WTC11 (cell line): Measurements from ENCODE around the gene SNCA. TPM values are rescaled to one million over a fixed set of nuclear protein-coding genes. Genes with fewer than 3 reads are reported as not detected.

Experiments used
- ATAC-seq: fragments of 200-7000 bp; cut with Tn5 transposase; 2 replicates; pipeline ENCODE4 v1.10.0; 2021; ENCODE audit warnings: mild to moderate bottlenecking, moderate library complexity
- CTCF ChIA-PET: fragments of 300-600 bp; sonication (Branson Sonifier 250); formaldehyde crosslinking; loops from one replicate; lab custom pipeline; 2021; ENCODE audit warnings: antibody characterized with exemption; lab: Charles Lee
- POLR2A ChIA-PET: fragments of 350-600 bp; sonication (Branson Sonifier 250); formaldehyde crosslinking; loops from one replicate; lab custom pipeline; 2021; ENCODE audit warnings: antibody characterized with exemption; lab: Charles Lee
- DNase-seq: peaks from one replicate; pipeline ENCODE4 v3.0.0; 2021; ENCODE audit warnings: low spot score
- H3K27ac Mint-ChIP-seq: 2 replicates; pipeline ENCODE4 v1.8.0; 2021; ENCODE audit warnings: mixed read lengths
- H3K27me3 Mint-ChIP-seq: 2 replicates; pipeline ENCODE4 v1.8.0; 2021; ENCODE audit warnings: low read depth, mild to moderate bottlenecking, moderate library complexity, mixed read lengths
- H3K36me3 Mint-ChIP-seq: 2 replicates; pipeline ENCODE4 v1.8.0; 2021; ENCODE audit warnings: mixed read lengths
- H3K4me1 Mint-ChIP-seq: 2 replicates; pipeline ENCODE4 v1.8.0; 2022; ENCODE audit warnings: mixed read lengths
- H3K4me3 Mint-ChIP-seq: 2 replicates; pipeline ENCODE4 v1.8.0; 2021; ENCODE audit warnings: mild to moderate bottlenecking, moderate library complexity, mixed read lengths
- H3K9me3 Mint-ChIP-seq: 2 replicates; pipeline ENCODE4 v1.8.0; 2021; ENCODE audit warnings: mixed read lengths
- AR ChIP-seq: fragments of 250-450 bp; sonication (Bioruptor Pico); IDR thresholded peaks from 2 replicates; pipeline ENCODE4 v1.9.0; 2021; ENCODE audit warnings: mild to moderate bottlenecking
- ATF2 ChIP-seq: sonication (generic); formaldehyde crosslinking; IDR thresholded peaks from 2 replicates; pipeline ENCODE4 v1.8.1; 2022; ENCODE audit warnings: low read depth, missing genetic modification reagents, borderline replicate concordance
- CBFB ChIP-seq: sonication (generic); formaldehyde crosslinking; IDR thresholded peaks from 2 replicates; pipeline ENCODE4 v1.8.1; 2022; ENCODE audit warnings: mild to moderate bottlenecking, low read depth, missing genetic modification reagents
- CDX4 ChIP-seq: fragments of 250-450 bp; sonication (Bioruptor Pico); IDR thresholded peaks from 2 replicates; pipeline ENCODE4 v1.9.0; 2021; ENCODE audit warnings: moderate library complexity, mild to moderate bottlenecking, inconsistent platforms, borderline replicate concordance
- E2F5 ChIP-seq: sonication (generic); formaldehyde crosslinking; IDR thresholded peaks from 2 replicates; pipeline ENCODE4 v1.8.1; 2022; ENCODE audit warnings: mild to moderate bottlenecking, moderate library complexity, missing genetic modification reagents
- ESRRA ChIP-seq: sonication (generic); formaldehyde crosslinking; IDR thresholded peaks from 2 replicates; pipeline ENCODE4 v1.8.1; 2022; ENCODE audit warnings: mild to moderate bottlenecking, missing genetic modification reagents, borderline replicate concordance
- GRHL2 ChIP-seq: fragments of 250-450 bp; sonication (Bioruptor Pico); IDR thresholded peaks from 2 replicates; pipeline ENCODE4 v1.8.0; 2022; ENCODE audit warnings: mild to moderate bottlenecking, moderate library complexity; ENCODE audit not compliant: insufficient replicate concordance, severe bottlenecking
- JUN ChIP-seq: sonication (generic); formaldehyde crosslinking; IDR thresholded peaks from 2 replicates; pipeline ENCODE4 v1.8.0; 2023; ENCODE audit warnings: mild to moderate bottlenecking, missing genetic modification reagents
- KAT7 ChIP-seq: sonication (generic); formaldehyde crosslinking; IDR thresholded peaks from 2 replicates; pipeline ENCODE4 v1.8.1; 2023; ENCODE audit warnings: missing genetic modification reagents, mild to moderate bottlenecking, borderline replicate concordance
- MXD4 ChIP-seq: fragments of 250-450 bp; sonication (Bioruptor Pico); IDR thresholded peaks from 2 replicates; pipeline ENCODE4 v1.8.0; 2021; ENCODE audit warnings: mild to moderate bottlenecking, moderate library complexity, borderline replicate concordance
- SMAD3 ChIP-seq: sonication (generic); formaldehyde crosslinking; IDR thresholded peaks from 2 replicates; pipeline ENCODE4 v1.8.0; 2022; ENCODE audit warnings: missing genetic modification reagents, mild to moderate bottlenecking, borderline replicate concordance
- ZNF138 ChIP-seq: sonication (generic); formaldehyde crosslinking; conservative IDR thresholded peaks from 2 replicates; pipeline ENCODE4 v1.8.1; 2022; ENCODE audit warnings: mild to moderate bottlenecking, moderate library complexity, missing genetic modification reagents
- total RNA-seq: library from RNA; stranded (reverse); gene quantifications from 3 replicates; pipeline ENCODE4 v1.2.3, GENCODE V29; 2021
- TF ChIP-seq, protein P1 (sequence below): sonication (generic); formaldehyde crosslinking; IDR thresholded peaks from 2 replicates; pipeline ENCODE4 v1.8.0; 2022; ENCODE audit warnings: mild to moderate bottlenecking, missing genetic modification reagents
- TF ChIP-seq, protein P2 (sequence below): sonication (generic); formaldehyde crosslinking; IDR thresholded peaks from 2 replicates; pipeline ENCODE4 v1.8.1; 2022; ENCODE audit warnings: low read depth, mild to moderate bottlenecking, moderate library complexity, missing genetic modification reagents, borderline replicate concordance
- TF ChIP-seq, protein P3 (sequence below): sonication (generic); formaldehyde crosslinking; IDR thresholded peaks from 2 replicates; pipeline ENCODE4 v1.8.1; 2023; ENCODE audit warnings: mild to moderate bottlenecking, moderate library complexity, missing genetic modification reagents

SNCA gene
- total RNA-seq, 1 experiment from 2014 or later: 15.0 TPM

DNA sequence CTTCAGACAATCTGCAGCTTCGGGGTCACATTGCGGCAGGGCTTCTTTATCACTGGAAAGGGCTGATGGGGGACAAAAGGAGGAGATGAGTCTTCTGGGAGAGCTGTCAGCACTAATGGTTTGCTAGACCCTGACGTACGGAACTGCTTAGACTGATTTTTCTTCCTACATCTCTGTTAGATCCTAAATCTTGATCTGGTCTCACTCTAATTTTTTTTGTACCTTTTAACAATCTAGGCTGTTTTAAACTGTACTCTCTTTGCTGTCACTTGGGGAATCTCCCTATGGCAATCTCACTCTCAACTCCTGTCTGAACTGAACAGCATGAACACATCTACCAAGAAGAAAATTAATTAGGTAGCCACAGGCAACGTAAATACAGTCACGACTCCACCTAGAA lies 120.1 kb downstream of the SNCA start (continued):
- TF ChIP-seq ATF2 (CRISPR knock-in tag) (no peak), MXD4 (no peak), E2F5 (no peak), JUN (CRISPR knock-in tag) (no peak), SMAD3 (CRISPR knock-in tag) (no peak)

DNA sequence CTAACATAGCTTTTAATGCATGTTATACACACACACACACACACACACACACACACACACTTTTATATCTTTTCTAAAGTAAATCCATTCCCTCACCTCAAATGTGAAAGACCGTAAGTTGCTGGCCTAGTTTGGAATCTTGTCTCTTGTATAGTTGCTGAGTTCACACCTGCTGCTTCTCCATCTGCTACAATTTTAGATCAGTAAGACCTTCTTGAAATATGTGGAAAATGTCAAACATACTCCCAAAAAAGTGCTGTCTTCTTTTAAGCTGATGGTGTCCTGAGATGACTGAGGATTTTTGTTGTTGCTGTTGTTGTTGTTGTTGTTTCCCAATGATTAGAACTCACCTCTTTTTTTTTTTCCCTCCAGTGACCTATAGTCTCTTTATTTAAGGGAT lies 121.3 kb downstream of the SNCA start:
- DNase-seq (no peak), ATAC-seq (no peak)
- Mint-ChIP-seq H3K9me3 (no peaks in the 10 kb centered on the region), H3K4me1 (peaks cover 15% of the 10 kb centered on the region), H3K27me3 (no peaks in the 10 kb centered on the region), H3K27ac (peak overlapping the region; percentile 34; the same call in 1 of the 2 replicates), H3K4me3 (no peak overlapping the region), H3K36me3 (no peaks in the 10 kb centered on the region)
- POLR2A ChIA-PET: no interaction called here
- TF ChIP-seq, protein P1, sequence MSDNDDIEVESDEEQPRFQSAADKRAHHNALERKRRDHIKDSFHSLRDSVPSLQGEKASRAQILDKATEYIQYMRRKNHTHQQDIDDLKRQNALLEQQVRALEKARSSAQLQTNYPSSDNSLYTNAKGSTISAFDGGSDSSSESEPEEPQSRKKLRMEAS (CRISPR knock-in tag): no peak
- no peak for TF ChIP-seq AR
- CTCF ChIA-PET: no interaction called here

DNA sequence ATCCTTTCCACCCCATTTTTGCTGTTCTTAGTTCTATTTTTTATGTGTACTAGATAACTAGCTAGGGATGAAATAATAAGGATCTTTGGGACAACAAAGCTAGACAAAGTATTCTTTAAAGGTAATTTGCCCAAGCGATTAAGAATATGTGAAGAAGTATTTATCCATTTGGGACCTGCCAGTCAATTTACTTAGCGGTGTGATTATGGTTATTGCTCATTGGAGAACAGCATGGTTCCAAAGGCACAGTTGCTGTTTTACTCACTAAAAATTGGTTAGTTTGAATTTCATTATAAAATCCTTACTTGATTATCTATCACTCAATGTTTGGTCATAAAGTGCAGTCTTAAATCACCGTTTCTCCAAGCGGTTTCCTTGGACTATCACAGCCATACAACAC lies 124.1 kb downstream of the SNCA start:
- Mint-ChIP-seq H3K36me3 (no peaks in the 10 kb centered on the region), H3K27me3 (no peaks in the 10 kb centered on the region), H3K4me1 (peaks cover 31% of the 10 kb centered on the region), H3K4me3 (no peak overlapping the region), H3K9me3 (no peaks in the 10 kb centered on the region)
- ATAC-seq: no peak
- CTCF ChIA-PET: interaction anchor here (1.4 kb wide), 1 partner anchor 72 kb away, joined by 4 read pairs; no protein-coding TSS in a partner anchor
- POLR2A ChIA-PET: no interaction called here
- TF ChIP-seq ESRRA (no peak), ZNF138 (CRISPR knock-in tag) (no peak), KAT7 (no peak)
- TF ChIP-seq, all 79 proteins: peak for 0
- H3K27ac Mint-ChIP-seq: no peak overlapping the region
- DNase-seq: no peak

- no peak for ATAC-seq
- H3K9me3 Mint-ChIP-seq: no peaks in the 10 kb centered on the region
- peaks cover 36% of the 10 kb centered on the region for H3K4me1 Mint-ChIP-seq
- H3K4me3 Mint-ChIP-seq: no peak overlapping the region
- POLR2A ChIA-PET: no interaction called here
- CTCF ChIA-PET: interaction anchor here (1.4 kb wide), 1 partner anchor 71 kb away, joined by 4 read pairs; no protein-coding TSS in a partner anchor
- no peaks in the 10 kb centered on the region for H3K36me3 Mint-ChIP-seq
- no peak overlapping the region for H3K27ac Mint-ChIP-seq
- no peak for DNase-seq
- no peaks in the 10 kb centered on the region for H3K27me3 Mint-ChIP-seq
- TF ChIP-seq CBFB (CRISPR knock-in tag) (no peak), GRHL2 (CRISPR knock-in tag) (no peak), CDX4 (CRISPR knock-in tag) (no peak)
- TF ChIP-seq, protein P2, sequence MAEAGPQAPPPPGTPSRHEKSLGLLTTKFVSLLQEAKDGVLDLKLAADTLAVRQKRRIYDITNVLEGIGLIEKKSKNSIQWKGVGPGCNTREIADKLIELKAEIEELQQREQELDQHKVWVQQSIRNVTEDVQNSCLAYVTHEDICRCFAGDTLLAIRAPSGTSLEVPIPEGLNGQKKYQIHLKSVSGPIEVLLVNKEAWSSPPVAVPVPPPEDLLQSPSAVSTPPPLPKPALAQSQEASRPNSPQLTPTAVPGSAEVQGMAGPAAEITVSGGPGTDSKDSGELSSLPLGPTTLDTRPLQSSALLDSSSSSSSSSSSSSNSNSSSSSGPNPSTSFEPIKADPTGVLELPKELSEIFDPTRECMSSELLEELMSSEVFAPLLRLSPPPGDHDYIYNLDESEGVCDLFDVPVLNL (CRISPR knock-in tag): no peak
- TF ChIP-seq, protein P3, sequence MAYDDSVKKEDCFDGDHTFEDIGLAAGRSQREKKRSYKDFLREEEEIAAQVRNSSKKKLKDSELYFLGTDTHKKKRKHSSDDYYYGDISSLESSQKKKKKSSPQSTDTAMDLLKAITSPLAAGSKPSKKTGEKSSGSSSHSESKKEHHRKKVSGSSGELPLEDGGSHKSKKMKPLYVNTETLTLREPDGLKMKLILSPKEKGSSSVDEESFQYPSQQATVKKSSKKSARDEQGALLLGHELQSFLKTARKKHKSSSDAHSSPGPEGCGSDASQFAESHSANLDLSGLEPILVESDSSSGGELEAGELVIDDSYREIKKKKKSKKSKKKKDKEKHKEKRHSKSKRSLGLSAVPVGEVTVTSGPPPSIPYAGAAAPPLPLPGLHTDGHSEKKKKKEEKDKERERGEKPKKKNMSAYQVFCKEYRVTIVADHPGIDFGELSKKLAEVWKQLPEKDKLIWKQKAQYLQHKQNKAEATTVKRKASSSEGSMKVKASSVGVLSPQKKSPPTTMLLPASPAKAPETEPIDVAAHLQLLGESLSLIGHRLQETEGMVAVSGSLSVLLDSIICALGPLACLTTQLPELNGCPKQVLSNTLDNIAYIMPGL (CRISPR knock-in tag): no peak
Measured at GRCh38 chr4:89712141-89712540, 124.8 kb downstream of the SNCA start.
